ENCODE results near the gene PTPRB. TPM values are rescaled to one million over a fixed set of nuclear protein-coding genes. Genes with fewer than 3 reads are reported as not detected.

PTPRB gene
- total and polyA plus RNA-seq, 2 of the 4 experiments (the other 2 are of a cell fraction), result 4.1 to 6.5 TPM

GRCh38 chr12:70592664-70593063 is 44.6 kb downstream of the PTPRB start:
- Histone ChIP-seq H3K79me1 (ENCODE audit: low read depth in 1 of 2, low read length in 2 of 2) (no peaks in the 10 kb centered on the region), H2BK5ac (ENCODE audit: low read depth, low read length, poor library complexity, severe bottlenecking) (no peak overlapping the region), H4K8ac (ENCODE audit: low read depth in 2 of 2, low read length in 2 of 2) (no peak overlapping the region), H3K27me3 (ENCODE audit: control insufficient read depth, insufficient read depth, low read length) (no peaks in the 10 kb centered on the region), H3K56ac (ENCODE audit: extremely low read depth, insufficient read depth, low read length) (no peak overlapping the region), H4K5ac (ENCODE audit: low read depth, low read length) (no peak overlapping the region), H3K36me3 (ENCODE audit: control insufficient read depth, insufficient read depth, low read length) (no peaks in the 10 kb centered on the region), H3K4ac (ENCODE audit: low read depth, low read length) (no peak overlapping the region), H3K9ac (ENCODE audit: low read depth, low read length) (no peak overlapping the region), H3K27ac (ENCODE audit: insufficient read depth, low read length) (no peak overlapping the region), H3K4me2 (ENCODE audit: low read depth, low read length) (no peak overlapping the region), H3K23ac (ENCODE audit: low read depth, low read length) (no peak overlapping the region), H3K9me3 (ENCODE audit: control insufficient read depth, insufficient read depth, low read length) (no peaks in the 10 kb centered on the region), H3K4me3 (ENCODE audit: insufficient read depth, low read depth, low read length) (no peak overlapping the region), H2BK120ac (ENCODE audit: low read depth, low read length) (no peak overlapping the region), H4K91ac (ENCODE audit: insufficient read depth, low read depth, low read length) (no peak overlapping the region), H3K14ac (replicated peaks; ENCODE audit: low read depth, low read length) (no peak overlapping the region), H2BK20ac (ENCODE audit: low read depth, low read length) (no peak overlapping the region), H3K4me1 (ENCODE audit: control insufficient read depth, insufficient read depth, low read length) (no peaks in the 10 kb centered on the region), H3K18ac (ENCODE audit: low read depth, low read length) (no peak overlapping the region), H2AK5ac (ENCODE audit: low read depth, low read length) (no peak overlapping the region), H3K9me1 (ENCODE audit: insufficient read depth, low read length) (no peaks in the 10 kb centered on the region), H4K20me1 (ENCODE audit: insufficient read depth, low read length) (no peaks in the 10 kb centered on the region), H2AFZ (replicated peaks; ENCODE audit: low read length, poor library complexity) (no peak overlapping the region), H2BK15ac (ENCODE audit: low read depth, low read length) (no peak overlapping the region), H2AK9ac (replicated peaks; ENCODE audit: low read depth, low read length, poor library complexity) (no peak overlapping the region)
- DNase-seq, result no peak
- in situ Hi-C loops (cut with MboI; ENCODE audit: low sequenced_read_pairs), result no loop called here
- CTCF ChIA-PET, result no interaction called here
- dilution Hi-C loops (cut with HindIII; ENCODE audit: low sequenced_read_pairs, unreplicated experiment), result no loop called here
- no CpG with 5 or more reads among the region's 2 CpGs for WGBS, 2 experiments (ENCODE audit: extremely low coverage in 2 of 2, insufficient read length in 1 of 2)
- no peak for ATAC-seq (ENCODE audit: low read depth)
- no TSS peak for BruUV-seq (replicated peaks)
- POLR2A ChIA-PET (ENCODE audit: unreplicated experiment), result no interaction called here
- intact Hi-C loops (cut with micrococcal nuclease), result loop anchor here (10.0 kb wide), 1 partner anchor 422 kb away; no protein-coding TSS in a partner anchor
- TF ChIP-seq MAZ (IDR thresholded peaks at IDR 0.05; ENCODE audit: borderline replicate concordance, low read depth, low read length) (no peak), CEBPB (IDR thresholded peaks at IDR 0.05; ENCODE audit: low read depth, low read length) (no peak), SMC3 (IDR thresholded peaks at IDR 0.05; ENCODE audit: low read depth, low read length) (no peak), MAFK (IDR thresholded peaks at IDR 0.05; ENCODE audit: low read depth, low read length) (no peak), CHD1 (IDR thresholded peaks at IDR 0.05; ENCODE audit: low read depth, low read length) (no peak), RFX5 (IDR thresholded peaks at IDR 0.05; ENCODE audit: low read depth, low read length) (no peak), CTCF (conservative IDR thresholded peaks at IDR 0.05; ENCODE audit: low read depth, low read length) (no peak), MXI1 (IDR thresholded peaks at IDR 0.05; ENCODE audit: borderline replicate concordance, low read depth, low read length) (no peak)
